ENCODE results near the gene SUN2. TPM values are rescaled to one million over a fixed set of nuclear protein-coding genes. Genes with fewer than 3 reads are reported as not detected.

Gene SUN2
- total and polyA plus RNA-seq, 2 donors (not counting 3 experiments of a cell fraction or from before 2014, with no cell fraction given): 76.7 to 133 TPM

DNA sequence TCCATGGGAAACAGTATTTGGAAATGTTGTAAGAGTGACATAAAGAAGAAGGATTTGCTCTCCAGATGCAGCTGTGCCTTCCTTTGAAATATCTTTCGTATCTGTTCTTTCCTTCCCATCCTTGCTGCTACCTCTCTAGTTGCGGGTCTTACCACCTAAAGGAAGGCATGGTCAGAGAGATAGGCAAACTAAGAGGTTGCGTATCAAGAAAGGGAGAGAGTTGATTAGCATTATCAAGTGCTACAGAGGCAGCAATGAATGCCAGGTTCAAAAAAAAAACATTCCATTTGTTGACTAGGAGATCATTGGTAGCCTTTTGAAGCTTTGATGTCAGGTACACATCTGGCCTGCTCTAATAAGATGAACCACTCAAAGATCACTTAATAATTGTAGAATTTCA is 45.4 kb downstream of the SUN2 start:
- no peaks in the 10 kb centered on the region for H3K9me3 ChIP-seq (replicated peaks; ENCODE audit: control insufficient read depth, insufficient read depth, low read length)
- no peak overlapping the region for H3K27ac ChIP-seq (ENCODE audit: insufficient read depth, low read depth, low read length)
- no peak overlapping the region for H2AFZ ChIP-seq (ENCODE audit: low read depth, low read length)
- H3K79me2 ChIP-seq (ENCODE audit: control insufficient read depth, insufficient read depth, low read length): peaks cover 88% of the 10 kb centered on the region
- H3K4me1 ChIP-seq (ENCODE audit: control insufficient read depth, extremely low read depth, insufficient read depth, low read length): peaks cover 20% of the 10 kb centered on the region
- H3K9me1 ChIP-seq (replicated peaks; ENCODE audit: control insufficient read depth, extremely low read depth, insufficient read depth, low read length): no peaks in the 10 kb centered on the region
- ChIA-PET CTCF (interaction anchor here (0.6 kb wide), 1 partner anchor 14 kb away, joined by 3 read pairs; no protein-coding TSS in a partner anchor), POLR2A (no interaction called here)
- H3K27me3 ChIP-seq (ENCODE audit: control insufficient read depth in 2 of 2, insufficient read depth in 2 of 2, low read length in 2 of 2): no peaks in the 10 kb centered on the region
- TF ChIP-seq FOS (IDR thresholded peaks at IDR 0.05; ENCODE audit: borderline replicate concordance, insufficient read depth, low read length): no peak
- no peak for TF ChIP-seq JUN (IDR thresholded peaks at IDR 0.05; ENCODE audit: borderline replicate concordance, insufficient read depth, insufficient read length, low read depth)
- no peak for TF ChIP-seq POLR2A (IDR thresholded peaks at IDR 0.05; ENCODE audit: low read depth, low read length)
- no peak for TF ChIP-seq EZH2 (IDR thresholded peaks at IDR 0.05; ENCODE audit: borderline replicate concordance, low read depth, low read length, severe bottlenecking)
- TF ChIP-seq, protein P1, sequence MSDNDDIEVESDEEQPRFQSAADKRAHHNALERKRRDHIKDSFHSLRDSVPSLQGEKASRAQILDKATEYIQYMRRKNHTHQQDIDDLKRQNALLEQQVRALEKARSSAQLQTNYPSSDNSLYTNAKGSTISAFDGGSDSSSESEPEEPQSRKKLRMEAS (IDR thresholded peaks at IDR 0.05; ENCODE audit: insufficient read depth, insufficient read length): no peak
- TF ChIP-seq POLR2AphosphoS5 (IDR thresholded peaks at IDR 0.05; ENCODE audit: insufficient read depth, low read depth, low read length): no peak
- TF ChIP-seq GATA2 (IDR thresholded peaks at IDR 0.05; ENCODE audit: insufficient read depth, insufficient read length, low read depth, low read length): no peak
- TF ChIP-seq, protein P2, sequence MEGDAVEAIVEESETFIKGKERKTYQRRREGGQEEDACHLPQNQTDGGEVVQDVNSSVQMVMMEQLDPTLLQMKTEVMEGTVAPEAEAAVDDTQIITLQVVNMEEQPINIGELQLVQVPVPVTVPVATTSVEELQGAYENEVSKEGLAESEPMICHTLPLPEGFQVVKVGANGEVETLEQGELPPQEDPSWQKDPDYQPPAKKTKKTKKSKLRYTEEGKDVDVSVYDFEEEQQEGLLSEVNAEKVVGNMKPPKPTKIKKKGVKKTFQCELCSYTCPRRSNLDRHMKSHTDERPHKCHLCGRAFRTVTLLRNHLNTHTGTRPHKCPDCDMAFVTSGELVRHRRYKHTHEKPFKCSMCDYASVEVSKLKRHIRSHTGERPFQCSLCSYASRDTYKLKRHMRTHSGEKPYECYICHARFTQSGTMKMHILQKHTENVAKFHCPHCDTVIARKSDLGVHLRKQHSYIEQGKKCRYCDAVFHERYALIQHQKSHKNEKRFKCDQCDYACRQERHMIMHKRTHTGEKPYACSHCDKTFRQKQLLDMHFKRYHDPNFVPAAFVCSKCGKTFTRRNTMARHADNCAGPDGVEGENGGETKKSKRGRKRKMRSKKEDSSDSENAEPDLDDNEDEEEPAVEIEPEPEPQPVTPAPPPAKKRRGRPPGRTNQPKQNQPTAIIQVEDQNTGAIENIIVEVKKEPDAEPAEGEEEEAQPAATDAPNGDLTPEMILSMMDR (IDR thresholded peaks at IDR 0.05; ENCODE audit: extremely low read depth in 1 of 2, insufficient read depth in 1 of 2, low read depth in 1 of 2, low read length in 2 of 2): no peak
- TF ChIP-seq MYC (IDR thresholded peaks at IDR 0.05; ENCODE audit: low read depth, low read length): no peak
- H3K9ac ChIP-seq (replicated peaks; ENCODE audit: extremely low read depth, insufficient read depth, low read length): no peak overlapping the region
- DNase-seq (ENCODE audit: low read depth, low spot score) (no peak), FAIRE-seq (no peak)
- H3K4me3 ChIP-seq (replicated peaks in 1 of 3; ENCODE audit: insufficient read depth in 1 of 3, low read depth in 1 of 3, low read length in 3 of 3): no peak overlapping the region
- no peak overlapping the region for H3K4me2 ChIP-seq (ENCODE audit: insufficient read depth, low read length)
- peaks cover 7% of the 10 kb centered on the region for H4K20me1 ChIP-seq (replicated peaks; ENCODE audit: control insufficient read depth, extremely low read depth, insufficient read depth, low read length)
- BruUV-seq (replicated peaks): no TSS peak
- intact Hi-C loops (cut with micrococcal nuclease): no loop called here
- peaks cover 0 to 3% of the 10 kb centered on the region in 2 experiments for H3K36me3 ChIP-seq (ENCODE audit: control insufficient read depth in 2 of 2, extremely low read depth in 1 of 2, insufficient read depth in 2 of 2, low read length in 2 of 2)
- dilution Hi-C loops (cut with MboI; ENCODE audit: extremely low pct_ligation_motif_present, low sequenced_read_pairs): no loop called here
